Sciatic nerve (tissue), 2 donors: Measurements from ENCODE around the gene AHDC1. TPM values are rescaled to one million over a fixed set of nuclear protein-coding genes. Genes with fewer than 3 reads are reported as not detected.
"Not testable (repeated sequence)": the region's sequence is repeated elsewhere in the genome, so short reads cannot be mapped to it uniquely, and the experiment has no call there.

Source experiments
- ATAC-seq: fragments of 200-7000 bp; cut with Tn5 transposase; one replicate; pipeline ENCODE4 v1.9.1; 2020; ENCODE audit warnings: mild to moderate bottlenecking, moderate library complexity
- DNase-seq: peaks from one replicate; pipeline ENCODE4 v3.0.0-alpha.2; 2020; ENCODE audit warnings: low spot score
- intact Hi-C: fragments of 100-400 bp; cut with DNase I; formaldehyde crosslinking; loops from one replicate; pipeline ENCODE4 v1.14.2; 2022
- total RNA-seq: library from RNA; stranded (reverse); fragmentation: NEBNext Ultra II Directional; extraction: Animal tissue kit (Norgen Biotek cat#: 25700); gene quantifications from one replicate; pipeline ENCODE4 v1.2.1, GENCODE V29; 2021
- donor health status: DM: no; HTN: no; CAD: no.
- donor health status: DM: no; HTN: no; CAD: no.

Gene AHDC1
- total RNA-seq, 1 donor from 2014 or later, result 61.9 TPM

DNA sequence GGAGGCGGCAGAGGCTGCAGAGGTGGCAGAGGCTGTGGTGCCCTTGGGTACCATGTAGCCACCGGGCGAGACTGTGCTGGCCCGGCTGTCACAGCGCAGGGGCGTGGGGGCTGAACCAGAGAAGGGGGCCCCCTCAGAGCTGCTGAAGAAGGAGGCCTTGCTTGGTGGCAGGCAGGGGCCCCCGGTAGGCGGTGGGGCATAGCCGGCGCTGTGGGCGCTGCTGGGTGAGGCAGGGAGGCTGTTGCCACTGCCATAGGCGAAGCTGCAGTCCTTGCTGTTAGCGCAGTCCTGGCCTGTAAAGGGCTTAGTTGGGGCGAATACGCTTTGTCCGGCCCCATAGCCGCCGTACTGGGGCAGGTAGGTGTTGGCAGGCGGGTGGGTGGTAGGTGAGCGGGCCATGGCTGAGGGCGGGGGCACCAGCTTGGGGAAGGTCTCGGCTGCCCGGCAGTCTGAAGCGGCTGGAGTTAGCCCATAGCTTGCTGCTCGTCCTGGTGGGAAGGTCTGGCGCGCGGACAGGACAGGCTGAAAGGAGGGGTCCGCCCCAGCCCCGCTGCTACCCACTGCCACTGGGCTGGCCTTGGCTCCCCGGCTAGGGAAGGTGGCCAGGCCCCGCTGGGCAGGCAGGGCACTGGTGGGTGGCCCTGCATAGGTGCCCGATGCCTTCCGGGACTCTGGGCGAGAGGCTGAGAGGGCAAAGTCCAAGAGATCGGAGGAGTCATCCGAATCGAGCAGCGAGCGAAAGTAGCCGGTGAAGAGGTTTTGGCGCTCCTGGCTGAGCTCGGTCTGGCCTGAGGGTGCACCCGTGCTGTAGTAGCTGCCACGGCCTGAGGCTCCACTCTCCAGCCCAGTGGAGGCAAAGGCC, 54.9 kb downstream of the AHDC1 start:
- DNase-seq (no peak), ATAC-seq (no peak)
- intact Hi-C loops, result no loop called here

DNA sequence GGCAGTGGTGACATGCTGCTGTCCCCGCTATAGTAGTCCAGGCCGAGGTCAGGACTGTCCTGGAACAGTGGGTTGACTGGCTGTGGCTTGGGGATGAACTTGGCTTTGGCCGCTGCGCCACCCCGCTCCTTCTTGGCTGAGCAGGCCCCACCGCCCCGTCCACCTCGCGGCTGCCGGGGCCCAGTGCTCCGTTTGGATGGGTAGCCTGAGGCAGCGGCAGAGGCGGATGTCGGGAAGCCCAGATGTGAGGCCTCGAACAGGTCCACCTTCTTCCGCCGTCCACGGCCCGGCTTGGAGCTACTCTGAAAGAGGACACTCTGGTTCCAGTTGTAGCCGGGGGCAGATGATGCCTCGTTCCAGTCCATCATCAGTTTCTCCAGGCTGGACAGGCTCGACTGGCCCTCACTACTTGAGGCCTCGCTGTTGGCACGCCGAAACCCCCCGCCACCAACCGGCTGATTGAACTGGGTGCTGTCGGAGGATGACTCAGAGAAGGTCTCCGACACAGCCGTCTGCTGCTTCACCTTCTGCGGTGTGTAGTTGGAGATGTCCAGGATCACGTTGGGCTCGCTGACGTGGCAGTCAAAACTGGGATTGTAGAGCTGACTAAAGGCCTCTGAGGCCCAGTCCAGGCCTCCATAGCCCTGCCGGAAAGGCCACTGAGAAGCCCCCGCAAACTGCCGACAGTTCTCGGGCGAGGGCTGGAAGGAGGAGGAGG, 55.6 kb downstream of the AHDC1 start:
- ATAC-seq (no peak), DNase-seq (no peak)
- intact Hi-C loops, result no loop called here

DNA sequence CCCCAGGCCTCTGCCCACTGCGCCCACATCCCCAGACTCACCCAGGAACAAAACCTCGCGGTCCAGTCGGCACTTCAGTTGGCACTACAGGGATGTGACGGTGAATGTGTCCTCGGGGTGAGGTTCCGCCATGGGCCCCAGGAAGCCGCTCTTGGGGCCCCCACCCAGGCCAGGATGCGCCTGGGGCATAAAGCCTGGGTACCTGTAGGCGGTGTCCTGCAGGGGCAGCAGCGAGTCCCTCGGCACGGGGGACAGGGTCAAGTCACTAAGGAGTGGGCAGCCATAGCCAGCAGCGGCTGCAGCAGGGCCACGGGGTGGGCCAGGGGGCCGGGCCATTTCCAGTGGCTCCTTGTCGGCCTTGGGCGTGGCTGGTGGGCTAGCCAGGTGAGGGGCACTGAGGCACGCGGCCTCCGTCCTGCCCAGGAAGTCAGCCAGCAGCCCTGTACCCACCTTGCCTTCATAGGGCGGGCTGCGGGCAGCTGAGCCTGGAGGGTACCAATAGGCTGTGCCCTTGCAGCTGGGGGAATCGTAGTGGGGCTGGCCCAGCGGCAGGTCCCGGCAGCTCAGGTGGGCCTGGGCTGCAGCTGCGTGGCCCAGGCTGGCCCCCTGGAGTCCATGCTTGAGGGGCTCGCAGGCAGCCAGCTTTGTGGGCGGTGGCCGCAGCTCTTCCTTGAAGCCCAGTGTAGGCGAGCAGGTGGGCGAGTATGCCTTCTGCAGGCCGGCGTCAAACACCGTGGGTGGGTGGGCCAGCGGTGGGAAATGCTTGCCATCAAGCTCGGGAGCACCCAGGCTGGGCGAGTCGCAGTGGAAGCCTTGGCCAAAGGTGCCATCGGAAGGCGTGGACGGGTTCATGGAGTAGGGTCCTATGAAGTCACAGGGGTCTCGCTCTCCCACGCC, 56.5 kb downstream of the AHDC1 start:
- DNase-seq (no peak), ATAC-seq (no peak)
- intact Hi-C loops, result no loop called here

DNA sequence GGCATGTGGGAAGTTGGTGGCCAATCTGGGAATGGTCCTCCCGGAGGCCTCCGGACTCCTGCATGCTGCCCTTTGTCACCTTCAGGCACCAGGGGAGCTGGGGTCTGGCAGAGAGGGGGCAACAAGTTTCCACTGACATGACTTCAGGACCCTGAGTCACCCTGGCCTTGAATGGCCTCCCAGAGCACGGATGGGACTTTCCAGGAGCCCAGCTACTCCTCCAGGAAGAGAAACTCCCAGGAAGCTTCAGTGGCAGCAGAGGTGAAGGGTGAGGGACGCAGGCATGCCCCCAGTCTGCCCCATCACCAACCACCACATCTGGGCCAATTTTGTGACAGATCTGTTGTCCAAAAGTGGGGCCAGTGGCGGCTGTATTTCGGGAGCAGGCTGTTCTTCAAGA, 58.1 kb downstream of the AHDC1 start:
- ATAC-seq, result no peak
- intact Hi-C loops, result no loop called here
- DNase-seq, result no peak

DNA sequence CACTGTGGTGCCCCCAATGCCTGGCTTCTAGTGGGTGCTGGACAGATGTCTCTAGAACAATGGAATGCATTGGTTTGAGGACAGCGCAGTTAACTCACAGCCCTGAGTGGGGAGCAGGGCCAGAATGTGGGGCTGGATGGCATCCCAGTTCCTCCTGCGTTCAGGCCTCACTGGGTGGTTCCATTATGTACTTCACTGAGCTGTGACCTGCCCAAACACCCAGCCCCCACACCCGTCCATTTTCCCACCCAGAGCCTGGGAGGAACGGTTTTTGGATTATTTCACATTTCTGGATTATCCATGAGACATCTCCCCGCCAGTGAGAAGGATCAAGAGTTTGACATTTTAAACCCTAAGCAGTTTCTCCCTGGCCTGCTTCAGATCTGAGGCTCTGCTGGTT, 58.7 kb downstream of the AHDC1 start:
- ATAC-seq, result peak; percentile 83
- DNase-seq, result no peak
- intact Hi-C loops, result no loop called here

DNA sequence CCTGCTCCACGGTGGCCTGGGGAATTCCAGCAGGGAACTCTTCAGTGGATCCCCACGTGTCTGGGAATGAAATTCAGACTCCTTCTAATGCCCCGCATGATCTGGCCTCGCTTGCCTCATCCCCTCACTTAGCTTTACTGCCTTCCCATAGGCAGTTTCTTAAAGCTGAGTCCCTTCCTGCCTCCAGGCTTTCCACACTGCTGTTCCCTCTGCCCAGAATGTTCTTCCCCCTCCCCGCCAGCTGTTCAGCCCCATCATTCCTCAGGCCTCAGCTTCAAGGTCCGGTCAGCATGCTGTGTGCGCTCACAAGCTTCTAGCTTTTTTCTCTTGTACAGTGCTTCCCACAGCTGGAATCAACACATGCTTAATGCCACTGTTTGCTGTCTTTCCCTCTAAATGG, 59.1 kb downstream of the AHDC1 start:
- intact Hi-C loops, result no loop called here
- ATAC-seq, result peak; percentile 37
- DNase-seq, result no peak

DNA sequence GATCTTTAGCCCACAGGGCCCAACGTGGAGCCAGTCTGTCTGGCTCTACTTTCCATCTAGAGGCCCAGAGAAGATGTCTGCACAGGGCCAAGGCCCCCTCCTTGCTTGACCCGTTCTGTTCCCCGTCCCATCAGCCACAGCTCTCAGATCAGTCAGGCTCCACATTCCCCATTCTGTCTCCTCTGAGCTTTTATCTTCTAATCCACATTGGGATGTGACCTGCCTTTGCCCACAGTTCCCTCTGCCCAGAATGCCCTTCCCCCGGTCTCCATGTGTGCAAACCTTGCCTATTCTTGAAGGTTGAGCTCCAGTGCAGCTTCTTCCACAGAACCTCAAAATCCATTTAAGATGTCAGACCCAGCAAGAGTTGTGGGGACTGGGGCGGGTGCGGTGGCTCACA, 60.7 kb downstream of the AHDC1 start:
- DNase-seq (no peak), ATAC-seq (no peak)
- intact Hi-C loops, result no loop called here

DNA sequence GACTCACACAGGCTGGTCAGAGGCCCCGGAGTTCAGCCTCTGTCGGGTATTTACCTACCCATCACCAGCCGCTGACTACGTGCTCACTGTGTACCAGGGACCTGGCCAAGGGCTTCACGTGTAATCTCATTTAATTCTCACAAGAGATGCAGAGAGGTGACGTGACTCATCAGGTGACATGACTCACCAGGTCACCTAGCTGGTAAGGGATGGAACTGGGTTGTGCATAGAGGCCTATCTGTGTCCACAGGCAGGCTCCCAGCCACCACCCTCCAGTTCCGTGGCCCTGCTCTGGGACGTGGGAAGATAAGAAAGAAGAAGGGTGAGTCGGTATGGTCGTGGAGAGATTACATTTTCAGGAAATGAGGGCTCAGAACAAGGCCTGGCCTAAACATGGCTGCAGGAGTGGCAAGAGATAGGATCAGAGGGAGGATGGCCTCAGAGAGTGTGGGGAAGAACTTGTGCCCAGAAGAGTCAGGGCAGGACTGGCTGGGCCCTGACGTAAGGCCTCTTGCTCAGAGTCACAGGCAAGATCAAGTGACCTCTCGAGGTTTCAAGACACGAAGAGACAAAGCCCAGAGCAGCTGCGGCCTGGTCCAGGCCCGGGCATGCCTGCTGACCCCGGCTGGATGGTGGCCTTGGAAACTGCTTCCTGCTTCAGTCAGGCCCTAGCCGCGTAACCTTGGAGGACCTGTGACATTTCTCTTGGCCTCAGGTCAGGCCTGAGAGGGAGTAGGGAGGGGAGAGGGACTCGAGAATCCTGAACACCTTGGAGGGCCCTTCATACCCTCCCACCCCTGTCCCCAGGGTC, 61.3 kb downstream of the AHDC1 start:
- intact Hi-C loops, result no loop called here
- no peak for DNase-seq
- peak; percentile 71 for ATAC-seq

DNA sequence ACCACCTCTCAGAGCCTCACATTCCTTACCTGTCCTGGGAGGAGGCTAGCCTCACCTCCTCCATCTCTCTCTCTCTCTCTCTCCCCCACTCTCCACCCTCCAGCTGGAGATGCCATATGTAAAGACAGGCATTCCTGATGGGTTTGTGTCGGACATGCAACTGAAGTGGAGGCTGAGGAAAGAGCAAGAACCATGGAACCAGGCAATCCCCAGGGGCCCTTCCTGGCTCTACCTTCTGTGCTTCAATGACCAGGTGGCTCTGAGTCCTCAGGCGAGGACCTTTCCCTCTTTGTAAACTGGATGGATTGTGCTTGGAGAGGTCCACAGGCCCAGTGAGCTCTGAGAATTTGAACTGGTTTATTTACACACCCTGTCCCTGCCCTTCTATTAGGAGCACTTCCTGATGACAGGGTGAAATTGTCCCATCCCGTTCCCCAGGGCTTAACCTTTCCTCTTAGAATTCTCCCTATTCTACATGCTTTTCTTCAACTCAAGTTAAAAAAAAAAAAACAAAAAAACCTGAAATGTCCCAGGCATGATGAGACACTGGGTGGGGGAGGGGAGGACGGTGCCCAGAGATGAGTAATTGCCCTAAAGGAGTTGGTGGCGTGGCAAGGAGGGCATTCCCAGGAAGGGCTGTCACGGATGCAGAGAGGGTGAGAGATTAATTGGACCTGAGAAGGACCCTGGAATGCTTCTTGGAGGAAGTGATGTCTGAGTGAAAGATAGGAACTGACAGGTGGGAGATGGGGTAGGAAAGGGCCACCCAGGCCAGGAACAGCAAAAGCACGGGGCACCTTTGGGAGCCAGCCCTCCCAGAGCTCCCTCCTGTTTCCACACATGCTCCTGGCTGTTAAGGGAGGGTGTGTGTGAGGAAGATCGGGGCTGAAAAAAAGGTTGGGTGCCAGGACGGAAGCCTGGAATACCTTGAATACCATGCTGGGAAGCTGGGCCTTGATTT, 63.8 kb downstream of the AHDC1 start:
- intact Hi-C loops, result loop anchor here (5.0 kb wide), 1 partner anchor 43 kb away; no protein-coding TSS in a partner anchor
- no peak for DNase-seq
- no peak for ATAC-seq

DNA sequence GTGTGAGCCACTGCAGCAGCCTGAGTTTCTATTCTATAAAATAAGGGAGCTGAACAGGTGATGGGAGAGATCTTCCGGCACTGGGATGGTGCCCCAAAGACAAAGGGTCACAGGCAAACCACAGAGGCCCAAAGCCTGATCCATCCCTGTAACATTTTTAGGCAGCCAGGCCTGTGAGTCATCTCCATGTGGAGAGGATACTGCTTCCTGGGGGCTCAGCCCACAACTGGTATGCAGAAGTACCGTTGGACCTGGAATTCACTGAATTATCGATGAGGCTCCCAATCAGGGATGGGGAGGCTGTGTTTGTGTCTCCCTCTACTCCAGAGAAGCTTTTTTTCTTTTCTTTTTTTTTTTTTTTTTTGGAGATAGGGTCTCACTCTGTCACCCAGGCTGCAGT, 65.2 kb downstream of the AHDC1 start:
- intact Hi-C loops, result loop anchor here (5.0 kb wide), 1 partner anchor 41 kb away; no protein-coding TSS in a partner anchor
- DNase-seq, result no peak
- ATAC-seq, result peak; percentile 31

DNA sequence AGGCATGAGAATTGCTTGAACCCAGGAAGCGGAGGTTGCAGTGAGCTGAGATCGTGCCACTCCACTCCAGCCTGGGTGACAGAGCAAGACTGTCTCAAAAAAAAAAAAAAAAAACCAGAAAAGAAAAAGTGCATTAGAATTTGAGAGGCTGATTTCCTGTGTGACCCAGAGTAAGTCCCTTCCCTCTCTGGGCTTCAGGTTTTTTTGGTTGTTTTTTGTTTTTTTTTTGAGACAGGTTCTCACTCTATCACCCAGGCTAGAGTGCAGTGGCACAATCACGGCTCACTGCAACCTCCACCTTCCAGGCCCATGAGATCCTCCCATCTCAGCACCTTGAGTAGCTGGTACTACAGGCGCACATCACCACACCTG, 65.7 kb downstream of the AHDC1 start:
- not testable (repeated sequence) for ATAC-seq, DNase-seq
- intact Hi-C loops, result loop anchor here (5.0 kb wide), 1 partner anchor 41 kb away; no protein-coding TSS in a partner anchor

DNA sequence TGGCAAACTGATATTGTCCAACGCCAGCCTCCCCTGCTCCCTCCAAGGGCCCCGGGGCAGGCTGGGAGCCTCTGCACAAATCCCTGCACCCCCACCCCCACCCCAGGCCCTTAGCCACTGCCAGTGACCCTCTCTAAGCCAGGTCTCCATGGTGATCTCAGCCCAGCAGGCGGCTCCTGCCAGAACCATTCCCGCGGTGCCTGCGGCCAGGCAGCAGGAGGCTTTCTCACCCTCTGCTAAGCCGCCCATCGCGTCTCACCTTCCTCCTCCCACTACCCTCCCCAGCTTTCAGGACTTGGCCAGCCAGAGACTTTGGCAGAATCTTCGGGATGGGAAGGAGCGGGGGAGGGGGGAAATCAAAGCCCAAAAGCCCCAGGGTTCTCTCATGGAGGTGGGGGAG, 67.2 kb downstream of the AHDC1 start:
- DNase-seq (peak; percentile 74), ATAC-seq (peak; percentile 88)
- intact Hi-C loops, result loop anchor here (5.0 kb wide), 1 partner anchor 39 kb away; no protein-coding TSS in a partner anchor

DNA sequence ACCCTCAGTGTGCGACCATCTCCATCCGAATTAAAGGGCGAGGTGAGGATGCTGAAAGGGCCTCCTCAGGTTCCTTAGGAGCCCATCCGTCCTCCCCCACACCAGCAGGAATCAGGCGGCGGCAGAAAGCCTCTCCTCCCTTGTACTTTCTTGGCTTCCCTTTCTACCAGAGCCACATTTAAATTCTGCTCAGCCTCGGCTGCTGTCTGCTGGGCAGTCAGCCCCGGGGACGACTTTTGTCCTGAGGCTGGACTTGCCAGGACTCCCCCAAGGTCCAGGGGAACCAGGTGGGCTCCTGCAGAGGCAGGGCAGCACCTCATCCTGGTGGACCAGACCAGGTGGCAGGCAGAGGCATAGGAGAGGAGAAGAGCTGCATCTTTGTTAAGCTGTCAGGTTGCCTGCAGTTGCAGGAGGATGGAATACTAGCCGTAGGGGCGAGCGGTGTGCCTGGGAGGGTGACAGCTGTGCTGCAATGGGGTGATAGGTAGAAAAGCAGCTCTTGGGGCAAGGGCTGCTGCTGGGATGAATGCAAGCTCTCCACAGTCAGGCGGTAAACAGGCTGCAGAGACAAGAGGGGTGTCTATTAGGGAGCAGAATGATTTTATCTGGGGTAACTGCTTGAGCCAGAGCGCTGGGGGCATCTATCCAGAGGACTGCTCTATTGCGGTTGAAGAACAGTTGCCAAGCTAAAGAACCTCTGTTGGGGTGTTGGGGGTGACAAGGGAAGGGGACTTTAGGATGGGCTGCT, 67.8 kb downstream of the AHDC1 start:
- DNase-seq (peak; percentile 56), ATAC-seq (peak; percentile 29)
- intact Hi-C loops, result loop anchor here (5.0 kb wide), 1 partner anchor 39 kb away; no protein-coding TSS in a partner anchor

DNA sequence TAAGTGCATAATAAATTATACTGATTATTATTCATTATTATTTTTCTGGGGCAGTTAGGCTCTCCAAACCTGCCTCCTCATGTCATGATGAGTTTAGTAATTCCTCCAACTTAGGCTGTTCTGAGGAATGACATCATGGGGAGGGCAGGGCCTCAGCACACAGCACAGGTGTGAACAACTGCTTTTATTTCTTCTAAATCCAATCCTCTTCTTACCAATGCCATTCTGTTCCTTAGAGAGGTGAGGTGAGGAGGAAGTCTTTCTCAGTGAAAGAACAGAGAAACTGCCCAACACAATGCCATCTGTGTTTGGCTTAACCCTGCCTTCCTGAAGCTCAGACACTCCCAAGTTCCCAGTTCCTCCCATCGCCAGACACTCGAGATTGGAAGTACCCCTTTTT, 68.6 kb downstream of the AHDC1 start:
- ATAC-seq, result no peak
- intact Hi-C loops, result loop anchor here (5.0 kb wide), 1 partner anchor 38 kb away; no protein-coding TSS in a partner anchor
- DNase-seq, result no peak

DNA sequence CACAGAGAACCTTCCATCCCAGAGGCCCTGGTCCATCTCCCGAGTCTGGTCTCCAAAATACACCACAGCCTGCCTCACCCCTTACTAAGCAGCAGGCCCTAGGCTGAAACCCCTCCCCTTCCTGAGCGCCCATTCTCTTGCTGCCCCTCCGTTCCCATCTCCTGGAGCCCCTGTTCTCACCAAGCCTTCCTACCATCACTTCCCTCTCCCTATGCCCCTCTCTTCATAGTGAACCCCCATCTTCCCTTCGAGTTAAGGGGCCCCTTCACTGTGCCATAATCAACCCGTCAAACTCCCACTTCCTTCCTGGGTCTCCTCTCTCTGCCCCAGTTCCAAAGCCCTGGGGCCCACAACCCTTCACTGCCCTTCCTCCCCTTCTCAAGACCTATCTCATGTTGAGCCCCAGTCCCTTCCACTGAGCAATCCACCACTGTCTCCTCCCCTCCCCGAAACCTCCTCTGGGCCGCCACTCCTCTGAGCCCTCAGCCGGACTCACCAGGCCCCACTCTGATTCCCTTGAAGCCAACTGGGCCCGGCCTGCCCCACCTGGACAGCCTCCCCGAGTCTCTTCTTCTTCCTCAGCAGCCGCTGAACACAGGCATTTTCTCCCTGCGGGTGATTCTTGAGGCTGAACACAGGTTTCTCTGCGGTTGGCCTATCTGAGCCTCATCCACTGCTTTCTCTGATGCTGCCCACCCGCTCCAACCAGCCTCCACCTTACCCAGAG, 71.8 kb downstream of the AHDC1 start:
- ATAC-seq, result no peak
- no peak for DNase-seq
- intact Hi-C loops, result no loop called here

DNA sequence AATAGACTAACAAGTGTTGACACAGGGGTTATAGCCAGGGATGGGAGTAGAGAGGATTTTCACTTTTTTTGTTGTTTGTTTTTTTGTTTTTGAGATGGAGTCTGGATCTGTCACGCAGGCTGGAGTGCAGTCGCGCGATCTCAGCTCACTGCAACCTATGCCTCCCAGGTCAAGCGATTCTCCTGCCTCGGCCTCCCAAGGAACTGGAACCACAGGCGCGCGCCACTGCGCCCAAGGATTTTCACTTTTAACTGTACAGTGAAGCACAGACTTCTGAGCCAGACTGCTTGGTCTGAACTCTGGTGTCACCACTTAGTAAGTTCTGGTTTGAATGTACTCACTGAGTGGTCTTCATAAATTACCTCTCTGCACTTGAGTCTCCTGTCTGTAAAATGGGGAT, 73.8 kb downstream of the AHDC1 start:
- intact Hi-C loops, result no loop called here
- DNase-seq (no peak), ATAC-seq (no peak)
